ENCODE results near the gene NSL1. TPM values are rescaled to one million over a fixed set of nuclear protein-coding genes. Genes with fewer than 3 reads are reported as not detected.

NSL1 gene
- total and polyA plus RNA-seq, 3 donors from 2014 or later, result 29.3 to 52.7 (median 50.0) TPM

GRCh38 chr1:212746546-212746945, 45.0 kb downstream of the NSL1 start:
- H3K9me3 ChIP-seq, result no peaks in the 10 kb centered on the region
- intact Hi-C loops (cut with DNase I; ENCODE audit: low total_unique reads), result no loop called here
- H3K4me3 ChIP-seq, result no peak overlapping the region
- no peak overlapping the region for H3K27ac ChIP-seq
- peaks cover 9% of the 10 kb centered on the region for H3K4me1 ChIP-seq
- TF ChIP-seq POLR2A (IDR thresholded peaks at IDR 0.05) (no peak), CTCF (IDR thresholded peaks at IDR 0.05) (no peak)
- DNase-seq, result no peak
- 92 to 100% methylated on average over 3 of the region's 3 CpGs for WGBS, 2 donors
- H3K27me3 ChIP-seq, result no peaks in the 10 kb centered on the region
- no peaks in the 10 kb centered on the region for H3K36me3 ChIP-seq (ENCODE audit: low read depth, missing control alignments)

GRCh38 chr1:212745303-212745702, 46.3 kb downstream of the NSL1 start:
- Histone ChIP-seq H3K27ac (no peak overlapping the region), H3K36me3 (ENCODE audit: low read depth, missing control alignments) (no peaks in the 10 kb centered on the region), H3K27me3 (no peaks in the 10 kb centered on the region), H3K4me1 (peaks cover 8% of the 10 kb centered on the region), H3K9me3 (no peaks in the 10 kb centered on the region), H3K4me3 (no peak overlapping the region)
- DNase-seq, result no peak
- no peak for TF ChIP-seq POLR2A (IDR thresholded peaks at IDR 0.05)
- TF ChIP-seq CTCF (IDR thresholded peaks at IDR 0.05), result no peak
- intact Hi-C loops (cut with DNase I; ENCODE audit: low total_unique reads), result no loop called here

GRCh38 chr1:212743901-212744475, 47.6 kb downstream of the NSL1 start:
- Histone ChIP-seq H3K36me3 (ENCODE audit: low read depth, missing control alignments) (no peaks in the 10 kb centered on the region), H3K27ac (no peak overlapping the region), H3K27me3 (no peaks in the 10 kb centered on the region), H3K4me3 (no peak overlapping the region), H3K4me1 (no peaks in the 10 kb centered on the region), H3K9me3 (no peaks in the 10 kb centered on the region)
- intact Hi-C loops (cut with DNase I; ENCODE audit: low total_unique reads), result no loop called here
- DNase-seq, result no peak
- WGBS, 2 donors, result 91% methylated on average over 4 of the region's 4 CpGs
- no peak for TF ChIP-seq POLR2A (IDR thresholded peaks at IDR 0.05)

- no peak overlapping the region for H3K27ac ChIP-seq
- H3K4me3 ChIP-seq, result no peak overlapping the region
- DNase-seq, result no peak
- 84 to 94% methylated on average over 1 of the region's 1 CpG for WGBS, 2 donors
- TF ChIP-seq CTCF (IDR thresholded peaks at IDR 0.05) (no peak), POLR2A (IDR thresholded peaks at IDR 0.05) (no peak)
- intact Hi-C loops (cut with DNase I; ENCODE audit: low total_unique reads), result no loop called here
- H3K9me3 ChIP-seq, result no peaks in the 10 kb centered on the region
- H3K36me3 ChIP-seq (ENCODE audit: low read depth, missing control alignments), result no peaks in the 10 kb centered on the region
- H3K4me1 ChIP-seq, result no peaks in the 10 kb centered on the region
- no peaks in the 10 kb centered on the region for H3K27me3 ChIP-seq
Observed at GRCh38 chr1:212738330-212738729, 53.2 kb downstream of the NSL1 start.

- DNase-seq, result no peak
- no peak overlapping the region for H3K4me3 ChIP-seq
- H3K9me3 ChIP-seq, result no peaks in the 10 kb centered on the region
- H3K27me3 ChIP-seq, result no peaks in the 10 kb centered on the region
- no peaks in the 10 kb centered on the region for H3K4me1 ChIP-seq
- intact Hi-C loops (cut with DNase I; ENCODE audit: low total_unique reads), result no loop called here
- H3K36me3 ChIP-seq (ENCODE audit: low read depth, missing control alignments), result no peaks in the 10 kb centered on the region
- H3K27ac ChIP-seq, result no peak overlapping the region
- TF ChIP-seq POLR2A (IDR thresholded peaks at IDR 0.05) (no peak), CTCF (IDR thresholded peaks at IDR 0.05) (no peak)
Observed at GRCh38 chr1:212737559-212737958, 54.0 kb downstream of the NSL1 start.

Measured in testis (tissue), 3 donors.